Retina (tissue), 1 donor: ENCODE data around the gene CTPS1.

Experiments
- DNase-seq: peaks from one replicate; pipeline ENCODE4 v3.0.0-alpha.2; 2016

The CTPS1 gene

GRCh38 chr1:40979241-40980067 lies at the start of gene CTPS1:
TSS of gene CTPS1 (plus strand) at chr1:40979696. CDS start at chr1:40983291, 3,595 bp downstream.
- peak; percentile 98 for DNase-seq

- no peak for DNase-seq
These were observed 49.1 kb upstream of the CTPS1 start for GRCh38 chr1:40930174-40930964.

- DNase-seq = no peak
These were observed 47.9 kb upstream of the CTPS1 start for GRCh38 chr1:40931601-40932000.

GRCh38 chr1:40932006-40932405 lies 47.5 kb upstream of the CTPS1 start:
- no peak for DNase-seq

GRCh38 chr1:40936931-40937339 lies 42.6 kb upstream of the CTPS1 start:
- DNase-seq = peak; percentile 21

- no peak for DNase-seq
These were observed 41.1 kb upstream of the CTPS1 start for GRCh38 chr1:40938393-40938792.

- DNase-seq = no peak
These were observed 40.0 kb upstream of the CTPS1 start for GRCh38 chr1:40939320-40940059.

GRCh38 chr1:40944326-40944725 lies 35.2 kb upstream of the CTPS1 start:
- no peak for DNase-seq

GRCh38 chr1:40944841-40945430 lies 34.6 kb upstream of the CTPS1 start:
- DNase-seq = no peak

- no peak for DNase-seq
These were observed 34.0 kb upstream of the CTPS1 start for GRCh38 chr1:40945491-40945973.

GRCh38 chr1:40948741-40949443 lies 30.6 kb upstream of the CTPS1 start:
- peak; percentile 38 for DNase-seq

- no peak for DNase-seq
These were observed 29.9 kb upstream of the CTPS1 start for GRCh38 chr1:40949563-40949962.

GRCh38 chr1:40951943-40952743 lies 27.4 kb upstream of the CTPS1 start:
- peak; percentile 85 for DNase-seq

GRCh38 chr1:40952744-40953315 lies 26.7 kb upstream of the CTPS1 start:
- DNase-seq = no peak

- DNase-seq = no peak
These were observed 24.9 kb upstream of the CTPS1 start for GRCh38 chr1:40954626-40955025.

GRCh38 chr1:40955266-40955665 lies 24.2 kb upstream of the CTPS1 start:
- DNase-seq = no peak

GRCh38 chr1:40956407-40956806 lies 23.1 kb upstream of the CTPS1 start:
- DNase-seq = no peak

- DNase-seq = no peak
These were observed 21.3 kb upstream of the CTPS1 start for GRCh38 chr1:40958210-40958609.

- DNase-seq = no peak
These were observed 14.0 kb upstream of the CTPS1 start for GRCh38 chr1:40965531-40965930.

GRCh38 chr1:40966417-40966816 lies 13.1 kb upstream of the CTPS1 start:
- no peak for DNase-seq

GRCh38 chr1:40969445-40969844 lies 10.1 kb upstream of the CTPS1 start:
- no peak for DNase-seq
